HPDE6-E6E7 (cell line): ENCODE results near the gene OR1J2.
"Not testable (repeated sequence)": the region's sequence is repeated elsewhere in the genome, so short reads cannot be mapped to it uniquely, and the experiment has no call there.

Source experiments
- DNase-seq: peaks from one replicate; pipeline ENCODE4 v3.0.0; 2011; ENCODE audit warnings: missing footprints; ENCODE audit errors: extremely low spot score

Gene OR1J2, protein sequence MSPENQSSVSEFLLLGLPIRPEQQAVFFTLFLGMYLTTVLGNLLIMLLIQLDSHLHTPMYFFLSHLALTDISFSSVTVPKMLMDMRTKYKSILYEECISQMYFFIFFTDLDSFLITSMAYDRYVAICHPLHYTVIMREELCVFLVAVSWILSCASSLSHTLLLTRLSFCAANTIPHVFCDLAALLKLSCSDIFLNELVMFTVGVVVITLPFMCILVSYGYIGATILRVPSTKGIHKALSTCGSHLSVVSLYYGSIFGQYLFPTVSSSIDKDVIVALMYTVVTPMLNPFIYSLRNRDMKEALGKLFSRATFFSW

GRCh38 chr9:122510502-122510901 lies at the start of gene OR1J2:
Gene OR1J2, plus strand, starts transcription at chr9:122510802. Its CDS starts 0 bp downstream, at chr9:122510802.
- DNase-seq, result no peak

DNA sequence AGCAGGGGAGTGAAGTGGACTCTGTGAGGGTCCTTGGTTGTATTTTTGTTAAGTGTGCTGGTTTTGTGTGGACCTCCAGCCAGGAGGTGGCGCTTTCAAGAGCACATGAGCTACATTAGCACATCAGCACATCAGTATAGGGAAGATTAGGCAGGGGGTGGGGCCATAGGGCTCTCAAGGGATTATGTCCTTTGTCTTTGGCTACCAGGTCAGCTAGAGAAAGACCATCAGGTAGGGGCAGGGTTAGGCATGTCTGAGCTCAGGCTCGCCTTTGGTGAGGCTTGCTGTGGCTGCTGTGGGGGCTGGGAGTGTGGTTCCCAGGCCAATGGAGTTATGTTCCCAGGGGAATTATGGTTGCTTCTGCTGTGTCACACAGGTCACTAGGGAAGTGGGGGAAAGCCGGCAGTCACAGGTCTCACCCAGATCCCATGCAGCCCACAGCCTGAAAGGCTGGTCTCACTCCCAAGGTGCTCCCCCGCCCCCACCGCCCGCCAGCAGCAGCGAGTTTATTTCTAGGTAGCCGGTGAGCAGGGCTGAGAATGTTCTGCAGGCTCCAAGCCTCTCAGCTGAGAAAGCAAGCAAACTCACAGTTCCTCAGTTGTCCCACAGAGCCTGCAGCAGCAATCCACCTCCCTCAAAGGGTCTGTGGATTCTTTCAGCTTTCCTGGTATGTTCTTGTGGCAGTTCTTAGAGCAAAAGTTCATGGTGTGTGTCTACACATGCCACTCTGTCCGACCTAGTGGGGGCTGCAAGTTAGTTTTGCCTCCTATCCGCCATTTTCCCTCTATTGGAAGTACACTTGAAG lies 46.6 kb upstream of the OR1J2 start:
- no peak for DNase-seq

GRCh38 chr9:122464633-122465567 lies 45.7 kb upstream of the OR1J2 start:
- DNase-seq, result peak; percentile 50

DNA sequence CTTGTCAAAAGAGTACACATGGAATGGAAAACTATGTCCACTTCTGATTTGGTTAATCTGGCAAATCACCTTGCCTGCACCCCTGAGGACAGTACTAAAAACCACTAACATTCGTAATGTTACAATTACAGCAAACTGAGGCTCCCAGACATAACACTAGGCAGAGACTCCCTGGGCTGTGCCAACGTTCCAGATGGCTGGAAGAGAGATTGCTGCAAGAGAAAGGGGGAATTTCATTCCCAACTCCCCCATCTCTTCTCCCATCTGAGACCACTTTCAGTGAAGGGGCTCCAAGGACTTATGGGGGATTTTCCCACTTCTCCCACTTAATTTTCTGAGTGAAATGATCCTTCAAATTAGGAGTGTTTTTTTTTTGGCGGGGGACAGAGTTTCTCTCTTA lies 44.1 kb upstream of the OR1J2 start:
- DNase-seq, result no peak

DNA sequence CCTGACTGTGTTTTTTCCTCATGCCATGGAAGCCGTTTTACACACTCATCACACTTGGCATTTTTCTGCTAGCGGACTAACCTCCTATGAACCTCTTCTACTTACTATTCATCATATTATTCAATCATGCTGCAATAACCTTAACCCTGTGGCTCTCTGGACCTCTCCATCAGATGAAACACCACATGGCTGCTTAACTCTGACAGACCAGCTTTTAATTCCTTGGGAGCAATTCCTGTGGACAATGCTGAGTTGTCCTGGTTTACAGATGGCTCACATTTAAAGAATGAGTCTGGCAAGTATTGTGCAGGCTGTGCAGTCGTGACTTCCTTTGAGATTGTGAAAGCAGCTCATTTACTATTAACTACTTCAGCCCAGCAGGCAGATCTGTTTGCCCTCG lies 41.9 kb upstream of the OR1J2 start:
- DNase-seq, result no peak

GRCh38 chr9:122474561-122474960 lies 36.0 kb upstream of the OR1J2 start:
- no peak for DNase-seq

- no peak for DNase-seq
These were observed 34.9 kb upstream of the OR1J2 start for GRCh38 chr9:122475717-122476116.

- DNase-seq, result no peak
These were observed 33.3 kb upstream of the OR1J2 start for GRCh38 chr9:122477346-122477745.

- no peak for DNase-seq
These were observed 32.8 kb upstream of the OR1J2 start, which contains the start of gene OR1J1 for GRCh38 chr9:122477826-122478225. Gene OR1J1, minus strand, starts transcription at chr9:122477926. Its CDS starts 0 bp downstream, at chr9:122477926.

GRCh38 chr9:122479062-122479461 lies 31.5 kb upstream of the OR1J2 start:
- DNase-seq, result no peak

- DNase-seq, result peak; percentile 40
These were observed 11.7 kb upstream of the OR1J2 start for GRCh38 chr9:122498883-122499288.

DNA sequence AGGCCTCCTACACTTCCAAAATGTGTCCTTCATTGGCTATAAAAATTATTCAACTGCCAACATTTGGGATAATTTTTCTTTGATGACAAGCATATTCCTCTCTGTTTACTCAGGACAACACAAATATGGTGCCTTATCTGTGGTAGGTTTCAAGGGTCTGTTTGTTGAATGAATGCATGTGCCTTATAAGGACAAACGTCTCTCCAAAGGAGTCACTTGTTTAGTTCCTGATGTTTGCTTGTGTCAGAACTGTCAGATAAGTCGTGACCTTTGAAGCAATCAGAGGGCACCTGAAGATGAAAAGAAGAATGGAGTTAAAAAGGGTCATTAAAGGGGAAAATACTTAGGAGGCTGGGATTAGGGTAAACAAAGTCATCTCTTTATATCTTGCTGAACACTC lies 3.6 kb upstream of the OR1J2 start:
- DNase-seq, result no peak

DNA sequence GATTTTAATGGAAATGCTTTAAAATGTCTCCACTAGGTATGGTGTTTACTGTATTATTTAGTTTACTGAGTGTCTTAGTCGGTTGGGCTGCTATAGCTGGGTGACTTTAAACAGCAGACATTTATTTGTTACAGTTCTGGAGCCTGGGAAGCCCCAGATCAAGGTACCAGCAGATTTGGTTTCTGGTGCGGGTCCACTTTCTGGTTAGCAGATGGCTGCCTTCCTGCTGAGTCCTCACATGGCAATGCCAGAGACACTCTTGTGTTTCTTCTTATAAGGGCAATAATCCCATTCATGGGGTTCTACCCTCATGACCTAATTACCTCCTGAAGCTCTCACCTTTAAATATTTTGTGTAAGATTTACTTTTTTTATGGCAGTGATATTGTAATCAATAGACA lies 7.6 kb downstream of the OR1J2 start:
- DNase-seq, result no peak

GRCh38 chr9:122518841-122519240 lies 8.2 kb downstream of the OR1J2 start, which contains the start of gene OR1J4:
Gene OR1J4, plus strand, starts transcription at chr9:122519141. Its CDS starts 0 bp downstream, at chr9:122519141.
- no peak for DNase-seq

GRCh38 chr9:122519376-122519775 lies 8.8 kb downstream of the OR1J2 start:
- no peak for DNase-seq

DNA sequence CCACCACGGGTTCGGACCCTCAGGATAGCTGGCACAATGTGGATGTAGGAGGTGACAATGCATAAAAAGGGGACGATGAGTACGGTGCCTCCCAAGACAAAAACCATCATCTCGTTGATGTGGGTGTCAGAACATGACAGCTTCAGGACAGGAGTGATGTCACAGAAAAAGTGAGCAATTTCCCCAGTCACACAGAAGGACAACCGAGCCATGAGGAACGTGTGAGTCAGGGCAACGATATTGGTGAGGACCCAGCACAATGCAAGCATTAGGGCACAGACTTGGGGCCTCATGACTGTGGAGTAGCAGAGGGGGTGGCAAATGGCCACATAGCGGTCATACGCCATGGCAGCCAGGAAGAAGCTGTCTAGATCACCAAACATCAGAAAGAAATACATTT lies 16.0 kb downstream of the OR1J2 start:
- no peak for DNase-seq

DNA sequence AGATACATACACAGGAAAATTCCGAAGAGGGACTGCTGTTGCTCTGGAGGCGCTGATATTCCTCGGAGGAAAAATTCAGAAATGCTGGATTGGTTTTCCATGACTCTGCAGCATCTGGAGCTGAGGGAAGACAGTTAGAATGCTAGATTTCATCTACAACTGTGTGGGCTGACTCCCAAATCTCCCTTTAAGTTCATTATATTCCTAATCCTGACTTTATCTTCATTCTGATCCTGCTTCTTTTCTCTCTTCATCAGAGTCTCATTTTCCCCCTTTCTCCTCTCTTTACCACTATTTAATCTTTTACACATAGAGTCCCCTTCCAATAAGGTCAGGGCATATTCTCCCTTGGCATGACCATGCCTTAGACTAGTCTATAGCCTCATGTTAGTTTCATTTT lies 16.6 kb downstream of the OR1J2 start, which contains the start of gene OR1N1:
Gene OR1N1, minus strand, starts transcription at position 101 of the 400 bp plus-strand sequence. Its CDS starts 0 bp downstream, at position 101.
- DNase-seq, result no peak

DNA sequence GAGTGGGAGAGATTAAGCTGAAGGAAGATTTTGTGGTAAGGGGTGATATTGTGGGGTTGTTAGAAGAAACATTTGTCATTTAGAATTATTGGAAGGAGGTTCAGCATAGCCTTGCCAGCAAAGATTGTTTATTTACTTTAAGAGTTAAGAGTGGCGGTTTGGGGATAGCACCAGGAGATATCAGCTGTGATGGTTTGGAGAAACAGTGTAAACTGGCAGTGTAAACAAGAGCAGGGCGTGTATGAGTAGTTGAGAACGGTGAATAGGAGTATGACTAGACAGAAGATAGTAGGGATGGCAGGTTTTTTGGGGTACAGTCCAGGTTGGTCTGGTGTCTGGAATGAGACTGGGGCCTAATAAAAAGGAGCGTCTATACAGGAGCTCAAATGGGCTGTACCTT lies 20.6 kb downstream of the OR1J2 start:
- not testable (repeated sequence) for DNase-seq

DNA sequence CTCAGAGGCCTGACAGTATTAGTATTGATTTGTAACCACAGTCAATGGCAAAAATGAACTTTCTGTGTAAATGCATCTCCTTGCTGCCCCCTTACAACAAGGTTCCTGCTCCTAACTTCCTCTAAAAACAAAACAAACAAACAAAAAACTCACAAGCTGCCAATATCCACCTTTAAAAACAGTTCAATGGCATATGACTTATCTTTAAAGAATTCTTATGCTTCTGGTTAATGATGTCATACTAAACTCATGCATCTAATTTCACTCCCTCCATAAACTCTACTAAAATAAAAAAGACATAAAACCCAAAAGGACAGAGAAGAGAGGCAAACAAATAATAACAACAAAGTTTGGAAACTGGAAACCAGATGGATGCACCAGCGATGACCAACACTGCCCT lies 25.5 kb downstream of the OR1J2 start:
- DNase-seq, result no peak

DNA sequence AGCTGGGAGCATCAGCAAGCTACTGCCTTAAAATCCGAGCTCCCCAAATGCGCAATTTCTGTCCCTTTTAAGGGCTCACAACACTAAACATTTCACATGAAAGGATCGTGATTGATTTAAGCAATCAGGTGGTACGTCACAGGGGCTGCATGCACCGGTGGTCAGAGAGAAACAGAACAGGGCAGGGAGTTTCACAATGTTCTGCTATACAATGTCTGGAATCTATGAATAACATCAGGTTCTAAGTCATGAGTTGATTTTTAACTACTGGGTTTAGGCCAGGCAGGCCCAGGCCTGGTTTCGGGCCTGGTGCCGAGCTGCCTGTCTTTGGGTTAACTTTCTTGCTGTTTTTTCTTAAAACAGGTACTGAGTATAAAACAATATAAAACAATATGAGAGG lies 26.5 kb downstream of the OR1J2 start:
- DNase-seq, result not testable (repeated sequence)

DNA sequence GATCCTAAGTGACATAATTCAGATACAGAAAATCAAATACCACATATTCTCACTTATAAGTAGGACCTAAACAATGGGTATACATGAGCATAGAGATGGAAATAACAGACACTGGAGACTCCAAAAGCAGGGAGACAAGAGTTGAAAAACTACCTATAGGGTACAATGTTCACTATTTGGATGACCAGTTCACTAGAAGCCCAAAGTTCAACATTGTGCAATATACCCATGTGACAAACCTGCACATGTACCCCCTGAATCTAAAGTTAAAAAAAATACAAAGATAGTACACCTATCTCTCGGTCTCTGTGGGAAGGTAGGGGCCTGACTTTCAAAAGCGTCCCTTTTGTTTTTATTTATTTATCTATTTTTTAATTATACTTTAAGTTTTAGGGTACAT lies 28.2 kb downstream of the OR1J2 start:
- DNase-seq, result no peak

DNA sequence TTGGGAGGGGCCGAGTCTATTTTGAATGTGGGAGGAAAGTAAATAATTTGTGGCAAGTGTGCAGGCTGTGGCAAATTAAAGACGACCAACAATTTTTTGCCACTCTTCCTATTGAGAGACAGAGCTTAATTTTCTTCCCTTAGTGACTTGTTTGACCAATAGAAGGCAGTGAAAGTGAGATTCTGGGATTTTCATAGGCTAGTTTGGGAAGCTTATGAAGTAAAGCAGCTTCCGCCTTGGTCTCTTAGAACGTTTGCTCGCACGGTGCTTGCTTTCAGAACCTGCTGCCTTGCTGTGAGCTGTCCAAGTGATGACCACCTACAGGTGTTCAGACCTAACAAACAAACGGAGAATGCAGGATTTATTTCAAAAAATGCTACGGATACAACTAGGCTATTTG lies 35.6 kb downstream of the OR1J2 start:
- no peak for DNase-seq
